Measurements from ENCODE around the gene TMEM108. TPM values are rescaled to one million over a fixed set of nuclear protein-coding genes. Genes with fewer than 3 reads are reported as not detected.

Gene TMEM108
- total RNA-seq, 1 experiment from 2014 or later = not detected

GRCh38 chr3:133375403-133375745, 337.2 kb downstream of the TMEM108 start:
- ChIA-PET CTCF (interaction anchor here (1.0 to 1.3 kb wide), 2 partner anchors 334 to 644 kb away, joined by 3 to 6 read pairs; no protein-coding TSS in a partner anchor), POLR2A (no interaction called here)
- BruUV-seq (replicated peaks) = no TSS peak

GRCh38 chr3:133376810-133377209, 338.6 kb downstream of the TMEM108 start:
- peaks cover 72% of the 10 kb centered on the region for H3K27me3 ChIP-seq (ENCODE audit: insufficient read depth, low read length)
- H3K4me1 ChIP-seq (ENCODE audit: control insufficient read depth in 1 of 2, insufficient read depth in 2 of 2, low read length in 2 of 2) = no peaks in the 10 kb centered on the region
- ATAC-seq (peak; percentile 44; the same call in 1 of the 2 replicates), DNase-seq (ENCODE audit: low read depth, low spot score) (no peak)
- H3K9me3 ChIP-seq (ENCODE audit: control insufficient read depth in 1 of 2, insufficient read depth in 1 of 2, low read depth in 1 of 2, low read length in 2 of 2) = no peaks in the 10 kb centered on the region
- TF ChIP-seq, protein P1, sequence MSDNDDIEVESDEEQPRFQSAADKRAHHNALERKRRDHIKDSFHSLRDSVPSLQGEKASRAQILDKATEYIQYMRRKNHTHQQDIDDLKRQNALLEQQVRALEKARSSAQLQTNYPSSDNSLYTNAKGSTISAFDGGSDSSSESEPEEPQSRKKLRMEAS (IDR thresholded peaks at IDR 0.05) = peak; percentile 38; the same call in 1 of the 2 replicates
- TF ChIP-seq RAD21 (IDR thresholded peaks at IDR 0.05; ENCODE audit: low read depth) (peak; percentile 51), YY1 (IDR thresholded peaks at IDR 0.05; ENCODE audit: extremely low read depth, insufficient replicate concordance, low read depth, low read length) (no peak), POLR2A (IDR thresholded peaks at IDR 0.05; ENCODE audit: borderline replicate concordance, extremely low read depth, insufficient read depth, insufficient read length) (no peak)
- H3K4me3 ChIP-seq (replicated peaks in 1 of 2; ENCODE audit: low read depth in 1 of 2, low read length in 2 of 2) = no peak overlapping the region
- no peak overlapping the region for H3K4me2 ChIP-seq (ENCODE audit: low read length)
- no peak overlapping the region for H2AFZ ChIP-seq (ENCODE audit: low read depth, low read length, poor library complexity, severe bottlenecking)
- H3K79me2 ChIP-seq (ENCODE audit: insufficient read depth, low read length) = no peaks in the 10 kb centered on the region
- H3K36me3 ChIP-seq (ENCODE audit: control insufficient read depth in 1 of 2, insufficient read depth in 2 of 2, low read length in 2 of 2) = no peaks in the 10 kb centered on the region
- no TSS peak for BruUV-seq (replicated peaks)
- ChIA-PET POLR2A (no interaction called here), CTCF (interaction anchor here (1.3 to 2.1 kb wide), 3 partner anchors 335 to 646 kb away, joined by 3 to 11 read pairs (median 7); no protein-coding TSS in a partner anchor), RAD21 (ENCODE audit: low non-redundant PET in 1 of 2, low total read pairs in 2 of 2, uncharacterized antibody in 2 of 2, unreplicated experiment in 2 of 2) (no interaction called here)
- H3K27ac ChIP-seq (ENCODE audit: low read depth, low read length) = no peak overlapping the region
- intact Hi-C loops (cut with micrococcal nuclease) = loop anchor here (1.0 kb wide), 1 partner anchor 336 kb away; no protein-coding TSS in a partner anchor
- H3K9me2 ChIP-seq (ENCODE audit: insufficient read depth) = no peaks in the 10 kb centered on the region
- H4K20me1 ChIP-seq (ENCODE audit: insufficient read depth) = no peaks in the 10 kb centered on the region
- no peak overlapping the region for H3K9ac ChIP-seq (ENCODE audit: low read length)

More at GRCh38 chr3:133375403-133375745, 337.2 kb downstream of the TMEM108 start:
- RAD21 ChIA-PET (ENCODE audit: low non-redundant PET in 1 of 2, low total read pairs in 2 of 2, uncharacterized antibody in 2 of 2, unreplicated experiment in 2 of 2) = no interaction called here
- H2AFZ ChIP-seq (ENCODE audit: low read depth, low read length, poor library complexity, severe bottlenecking) = no peak overlapping the region
- H3K79me2 ChIP-seq (ENCODE audit: insufficient read depth, low read length) = no peaks in the 10 kb centered on the region
- H3K27ac ChIP-seq (ENCODE audit: low read depth, low read length) = no peak overlapping the region
- no peaks in the 10 kb centered on the region for H4K20me1 ChIP-seq (ENCODE audit: insufficient read depth)
- H3K27me3 ChIP-seq (ENCODE audit: insufficient read depth, low read length) = peaks cover 71% of the 10 kb centered on the region
- DNase-seq (ENCODE audit: low read depth, low spot score) (no peak), ATAC-seq (no peak)
- H3K9ac ChIP-seq (ENCODE audit: low read length) = no peak overlapping the region
- H3K4me2 ChIP-seq (ENCODE audit: low read length) = no peak overlapping the region
- no peaks in the 10 kb centered on the region for H3K9me2 ChIP-seq (ENCODE audit: insufficient read depth)
- TF ChIP-seq RAD21 (IDR thresholded peaks at IDR 0.05; ENCODE audit: low read depth) (no peak), ZBTB33 (IDR thresholded peaks at IDR 0.05; ENCODE audit: extremely low read depth, insufficient replicate concordance, low read length) (no peak), ZFX (IDR thresholded peaks at IDR 0.05) (no peak), EZH2 (IDR thresholded peaks at IDR 0.05) (no peak), ELF1 (IDR thresholded peaks at IDR 0.05; ENCODE audit: borderline replicate concordance, low read depth) (no peak), CBX3 (IDR thresholded peaks at IDR 0.05; ENCODE audit: low read depth) (no peak), YY1 (IDR thresholded peaks at IDR 0.05; ENCODE audit: extremely low read depth, insufficient replicate concordance, low read depth, low read length) (no peak), SP1 (IDR thresholded peaks at IDR 0.05; ENCODE audit: low read depth) (no peak)
- intact Hi-C loops (cut with micrococcal nuclease) = no loop called here
- H3K4me3 ChIP-seq (replicated peaks in 1 of 2; ENCODE audit: low read depth in 1 of 2, low read length in 2 of 2) = no peak overlapping the region
- no peaks in the 10 kb centered on the region for H3K36me3 ChIP-seq (ENCODE audit: control insufficient read depth in 1 of 2, insufficient read depth in 2 of 2, low read length in 2 of 2)
- no peaks in the 10 kb centered on the region for H3K4me1 ChIP-seq (ENCODE audit: control insufficient read depth in 1 of 2, insufficient read depth in 2 of 2, low read length in 2 of 2)
- H3K9me3 ChIP-seq (ENCODE audit: control insufficient read depth in 1 of 2, insufficient read depth in 1 of 2, low read depth in 1 of 2, low read length in 2 of 2) = no peaks in the 10 kb centered on the region
